ENCODE measurements around the gene SETBP1.

SETBP1 gene

DNA sequence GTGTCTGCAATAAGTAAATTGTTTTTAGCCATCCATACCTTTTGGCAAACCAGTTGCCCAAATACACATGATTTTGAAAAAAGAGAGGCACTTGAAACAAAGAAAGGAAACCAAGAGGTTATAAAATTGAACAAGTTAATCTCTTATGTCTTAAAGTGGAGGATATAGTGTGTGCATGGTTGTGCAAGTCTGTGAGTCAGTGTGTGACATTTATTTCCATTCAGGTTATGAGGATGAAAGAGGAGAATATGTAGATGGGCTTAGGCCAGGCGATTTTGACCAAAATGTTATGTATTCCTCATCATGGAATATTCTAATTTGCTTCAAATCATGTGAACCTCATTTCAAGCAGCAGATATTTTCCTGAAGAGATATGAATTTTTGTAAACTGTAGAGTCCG is 123.3 kb downstream of the SETBP1 start:
- DNase-seq (ENCODE audit: low read depth, low spot score): no peak
- no peak overlapping the region for H3K27ac ChIP-seq

DNA sequence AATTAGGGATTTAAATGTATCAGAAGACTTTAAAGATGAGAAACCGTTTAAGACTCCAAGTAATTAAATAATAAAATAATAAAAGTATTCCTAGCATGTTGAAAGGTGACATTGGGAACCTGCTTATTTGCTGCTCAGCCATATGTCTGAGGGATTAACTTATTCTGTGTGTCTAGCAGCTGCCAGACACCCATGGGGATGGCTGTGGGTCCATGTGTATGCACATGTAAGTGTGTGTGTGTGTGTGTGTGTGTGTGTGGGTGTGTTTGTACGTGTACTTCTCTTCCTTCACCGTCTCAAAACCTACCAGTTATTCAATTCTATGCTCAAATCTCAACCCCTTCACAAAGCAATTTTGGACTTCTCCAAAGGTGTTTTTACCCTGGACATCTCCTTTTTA is 124.5 kb downstream of the SETBP1 start:
- no peak for DNase-seq (ENCODE audit: low read depth, low spot score)
- H3K27ac ChIP-seq: no peak overlapping the region

DNA sequence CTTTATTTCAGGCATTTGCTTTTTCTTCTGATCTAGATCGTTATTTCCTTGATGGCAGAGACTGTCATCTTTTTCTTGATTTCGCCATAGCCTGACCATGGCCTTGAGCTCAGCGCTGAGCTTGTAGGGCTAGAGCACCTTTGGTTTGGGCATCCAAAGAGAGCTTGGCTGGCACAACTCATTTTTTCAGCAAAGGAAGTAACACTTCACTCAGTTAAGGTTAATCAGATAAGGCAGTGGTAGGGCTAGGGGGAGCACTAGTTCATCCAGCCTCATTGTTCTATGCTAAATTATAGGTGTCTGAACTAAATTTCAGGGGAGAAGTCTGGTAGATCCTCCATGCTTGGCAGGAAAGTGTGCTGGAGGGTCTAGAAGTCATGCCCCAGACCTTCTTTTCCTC is 125.0 kb downstream of the SETBP1 start:
- no peak for DNase-seq (ENCODE audit: low read depth, low spot score)
- H3K27ac ChIP-seq: no peak overlapping the region

GRCh38 chr18:44807766-44808165 is 127.1 kb downstream of the SETBP1 start:
- H3K27ac ChIP-seq: no peak overlapping the region

GRCh38 chr18:44811572-44812125 is 131.0 kb downstream of the SETBP1 start:
- no peak for DNase-seq (ENCODE audit: low read depth, low spot score)
- H3K27ac ChIP-seq: no peak overlapping the region

More at GRCh38 chr18:44807766-44808165, 127.1 kb downstream of the SETBP1 start:
- DNase-seq (ENCODE audit: low read depth, low spot score): no peak

- H3K27ac ChIP-seq: no peak overlapping the region
- DNase-seq (ENCODE audit: low read depth, low spot score): no peak
These were observed 131.7 kb downstream of the SETBP1 start for GRCh38 chr18:44812426-44812825.

DNA sequence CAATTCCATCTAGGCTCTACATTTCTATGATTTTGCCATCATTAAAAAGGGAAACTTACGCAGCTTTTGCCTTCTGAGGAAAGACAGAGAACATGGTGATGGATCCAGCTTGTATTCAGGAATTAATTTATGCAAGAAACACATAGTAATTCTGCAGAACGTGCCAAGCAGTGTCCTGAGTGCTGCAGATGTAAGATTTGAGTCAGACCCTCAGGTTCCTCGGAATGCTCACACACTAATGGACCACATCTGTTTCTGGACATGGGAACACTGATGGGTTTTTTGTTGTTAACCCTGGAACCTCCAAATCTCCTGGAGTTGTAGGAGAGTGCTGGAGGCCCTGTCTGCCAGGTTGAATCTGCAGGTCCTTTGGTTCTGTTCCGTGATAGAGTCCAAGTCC is 132.9 kb downstream of the SETBP1 start:
- H3K27ac ChIP-seq: no peak overlapping the region
- no peak for DNase-seq (ENCODE audit: low read depth, low spot score)

- no peak overlapping the region for H3K27ac ChIP-seq
- DNase-seq (ENCODE audit: low read depth, low spot score): no peak
These were observed 134.4 kb downstream of the SETBP1 start for GRCh38 chr18:44815108-44815507.

- H3K27ac ChIP-seq: no peak overlapping the region
- DNase-seq (ENCODE audit: low read depth, low spot score): no peak
These were observed 135.4 kb downstream of the SETBP1 start for GRCh38 chr18:44816050-44816449.

DNA sequence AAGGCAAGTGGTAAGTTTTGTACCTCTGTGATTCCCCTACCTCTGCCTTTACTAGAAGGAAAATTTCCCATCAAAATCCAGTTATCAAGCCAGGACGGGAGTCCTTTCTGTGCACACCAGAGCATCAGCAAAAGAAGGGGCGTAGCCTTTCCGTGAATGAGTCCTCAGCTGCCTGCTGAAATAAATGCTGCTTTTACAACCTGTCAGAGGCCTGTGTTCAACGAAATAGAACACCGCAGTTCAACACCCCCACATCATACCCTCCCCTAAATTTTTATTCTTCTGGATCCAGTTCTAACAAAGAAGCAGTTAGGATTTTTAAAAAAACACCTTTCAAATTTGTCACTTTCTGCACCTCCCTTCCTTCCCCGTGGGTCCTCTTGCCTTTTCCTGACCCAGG is 135.8 kb downstream of the SETBP1 start:
- H3K27ac ChIP-seq: no peak overlapping the region
- no peak for DNase-seq (ENCODE audit: low read depth, low spot score)

- H3K27ac ChIP-seq: no peak overlapping the region
- no peak for DNase-seq (ENCODE audit: low read depth, low spot score)
These were observed 137.3 kb downstream of the SETBP1 start for GRCh38 chr18:44817831-44818473.

DNA sequence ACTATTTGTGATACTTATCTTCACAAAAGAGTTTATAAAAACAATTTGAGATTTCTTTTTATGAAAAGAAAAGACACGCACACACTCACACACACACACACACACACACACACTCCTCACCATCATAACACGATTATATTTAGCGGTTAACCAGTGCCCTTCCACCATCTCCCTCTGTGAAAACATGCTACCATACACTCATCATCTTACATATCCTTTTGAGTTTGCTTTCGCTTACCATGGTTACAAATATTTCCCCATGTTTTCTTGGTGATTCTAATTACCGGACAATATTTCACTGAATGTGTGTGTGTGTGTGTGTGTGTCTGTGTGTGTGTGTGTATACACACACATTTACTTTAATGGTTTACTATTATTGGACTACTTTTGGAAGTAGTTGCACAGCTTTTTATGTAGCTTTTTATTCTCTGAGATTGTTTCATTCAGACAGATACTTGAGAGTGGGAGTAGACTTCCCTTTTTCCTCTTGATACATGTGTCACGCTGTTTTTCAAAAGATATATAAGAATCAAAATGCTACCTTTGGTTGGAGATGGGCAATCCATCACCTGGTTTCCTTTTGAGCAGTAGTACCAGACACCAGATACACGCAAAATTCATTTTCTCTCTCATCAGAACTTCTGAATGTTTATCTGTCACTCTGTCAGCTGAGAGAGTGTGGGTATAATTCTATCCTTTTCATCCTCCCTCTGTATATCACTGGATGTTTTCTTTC is 138.1 kb downstream of the SETBP1 start:
- no peak overlapping the region for H3K27ac ChIP-seq
- DNase-seq (ENCODE audit: low read depth, low spot score): no peak

DNA sequence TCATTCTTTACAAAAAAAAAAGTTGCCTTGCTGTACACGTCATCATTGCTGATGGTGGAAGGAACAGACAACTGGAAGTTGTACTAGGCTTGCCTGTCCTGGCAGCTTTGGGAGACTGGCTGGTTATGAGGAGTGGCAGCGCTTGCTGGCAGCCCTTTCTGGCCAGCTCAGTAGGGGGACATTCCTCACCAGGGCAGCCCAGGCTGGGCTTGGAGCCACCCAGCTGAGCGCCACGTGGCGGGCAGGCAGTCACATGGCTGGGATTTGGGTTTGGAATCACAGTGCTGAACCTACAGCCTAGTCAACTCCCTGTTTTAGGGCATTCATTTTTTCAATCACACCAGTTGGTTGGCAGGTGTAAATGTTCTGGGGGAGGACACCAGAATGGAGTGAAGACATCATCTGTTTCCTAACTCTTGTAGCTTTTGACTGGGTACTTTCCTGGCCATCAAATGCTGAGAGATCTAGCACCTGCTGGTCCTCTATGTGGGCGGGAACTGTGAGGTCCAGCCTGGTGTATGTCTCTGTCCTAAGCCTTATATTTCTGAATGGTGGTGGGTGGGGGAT is 139.3 kb downstream of the SETBP1 start:
- DNase-seq (ENCODE audit: low read depth, low spot score): no peak
- no peak overlapping the region for H3K27ac ChIP-seq

DNA sequence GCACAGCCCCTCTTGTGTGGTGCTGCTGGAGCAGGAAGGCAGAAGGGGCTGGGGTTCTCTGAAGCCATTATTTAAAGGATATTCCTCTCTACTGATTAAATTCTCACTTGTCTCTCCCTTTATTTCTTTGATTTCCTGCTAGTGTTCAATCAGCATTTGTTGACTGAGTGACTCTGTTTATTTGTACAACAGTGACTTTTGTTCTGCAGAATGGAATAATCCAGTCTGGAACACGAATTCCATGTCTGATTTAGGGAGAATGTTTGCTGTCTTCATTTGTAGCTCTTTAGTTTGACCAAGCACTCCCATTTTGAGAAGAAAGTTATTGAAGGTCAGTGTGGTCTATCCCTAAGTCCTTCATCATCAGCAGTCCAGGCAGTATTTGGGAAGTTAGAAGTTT is 141.2 kb downstream of the SETBP1 start:
- no peak overlapping the region for H3K27ac ChIP-seq

GRCh38 chr18:44823286-44823685 is 142.6 kb downstream of the SETBP1 start:
- peak overlapping the region; percentile 18 for H3K27ac ChIP-seq
- no peak for DNase-seq (ENCODE audit: low read depth, low spot score)

More for the DNA sequence above, 141.2 kb downstream of the SETBP1 start:
- no peak for DNase-seq (ENCODE audit: low read depth, low spot score)

- peak; percentile 73 for DNase-seq (ENCODE audit: low read depth, low spot score)
- H3K27ac ChIP-seq: peak overlapping the region; percentile 18
These were observed 143.1 kb downstream of the SETBP1 start for GRCh38 chr18:44823782-44824181.

- no peak overlapping the region for H3K27ac ChIP-seq
- no peak for DNase-seq (ENCODE audit: low read depth, low spot score)
These were observed 144.2 kb downstream of the SETBP1 start for GRCh38 chr18:44824884-44825283.

DNA sequence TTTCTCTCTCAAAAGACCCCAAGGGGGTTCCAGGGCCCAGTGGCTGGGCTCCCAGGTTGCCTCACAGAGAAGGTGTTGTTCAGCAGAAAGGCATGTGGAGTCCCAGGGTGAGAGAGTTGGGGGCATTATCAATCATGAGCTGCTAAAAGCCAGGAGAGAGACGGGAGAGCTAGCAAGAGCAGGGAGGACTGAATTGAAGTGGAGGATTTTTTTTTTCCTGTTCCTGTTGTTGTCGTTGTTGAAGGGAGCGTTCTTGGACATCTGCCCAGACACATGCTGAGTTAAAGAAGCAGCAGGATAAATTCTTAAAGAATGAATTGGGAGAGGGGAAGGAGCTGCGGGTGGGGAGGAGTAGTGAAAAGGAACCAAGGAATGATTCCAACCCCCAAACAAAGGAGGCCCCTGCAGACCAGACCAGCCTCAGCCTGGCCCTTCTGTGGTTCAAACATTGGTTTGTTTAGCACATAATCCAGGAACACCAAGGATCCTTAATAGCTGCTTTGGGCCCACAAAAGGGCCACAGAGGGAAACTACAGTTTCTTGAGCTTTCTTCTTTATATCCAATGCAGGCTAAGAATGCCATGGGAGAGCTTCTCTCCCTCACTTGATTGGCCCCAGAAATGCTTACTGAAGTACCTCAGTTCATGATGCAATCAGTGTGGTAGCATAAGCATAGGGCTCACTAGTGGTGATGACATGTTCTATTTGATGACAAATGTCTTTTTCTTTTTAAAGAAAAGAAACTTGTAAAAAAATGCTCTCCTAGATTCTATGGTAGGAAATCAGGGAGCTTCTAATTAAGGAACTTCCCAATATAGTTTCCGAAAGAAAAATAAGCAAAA is 146.0 kb downstream of the SETBP1 start:
- peak; percentile 54 for DNase-seq (ENCODE audit: low read depth, low spot score)
- peak overlapping the region; percentile 67 for H3K27ac ChIP-seq

GRCh38 chr18:44828080-44828479 is 147.4 kb downstream of the SETBP1 start:
- no peak overlapping the region for H3K27ac ChIP-seq
- no peak for DNase-seq (ENCODE audit: low read depth, low spot score)

DNA sequence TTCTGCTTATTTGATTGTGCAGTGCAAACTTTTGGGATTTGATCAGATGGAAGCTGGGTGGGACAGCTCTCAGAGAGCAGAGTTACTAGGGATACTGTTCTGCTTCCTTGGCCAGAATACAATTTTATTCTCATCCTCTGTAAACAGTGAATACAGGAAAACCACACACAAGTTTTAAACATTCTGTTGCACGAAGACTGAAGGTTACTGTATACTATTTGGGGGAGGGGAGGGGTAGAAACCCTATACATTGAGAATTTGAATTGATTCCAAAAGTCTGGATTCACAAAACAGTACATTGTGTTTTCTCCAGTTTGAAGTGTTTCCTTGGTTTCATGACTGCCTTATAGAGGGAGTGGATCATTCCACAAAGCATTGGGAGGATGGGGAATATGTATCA is 149.9 kb downstream of the SETBP1 start:
- H3K27ac ChIP-seq: no peak overlapping the region
- no peak for DNase-seq (ENCODE audit: low read depth, low spot score)
